Right lobe of liver (tissue), 4 donors: Measurements from ENCODE around the gene FAM181A.

Source experiments
- CTCF ChIP-seq, 4 donors: fragments of 200-600 bp in 3 of 4; fragments of 450-650 bp in 1 of 4; IDR thresholded peaks; one replicate each; pipeline versions ENCODE4 v1.5.1 to v1.8.0; 2016 to 2022; ENCODE audit warnings: antibody characterized with exemption in 4 of 4, mild to moderate bottlenecking in 2 of 4
- POLR2A ChIP-seq: fragments of 450-650 bp; IDR thresholded peaks from one replicate; pipeline ENCODE4 v1.6.1; 2017; ENCODE audit warnings: antibody characterized with exemption, mild to moderate bottlenecking
- donor health status: DM: no; HTN: no; CAD: no.
- donor health status: DM: no; HTN: no; CAD: no.
- donor health status: DM: no; HTN: yes; CAD: no.

GRCh38 chr14:93943930-93944329 lies 16.8 kb downstream of the FAM181A start:
- TF ChIP-seq POLR2A (no peak), CTCF (IDR thresholded peaks at IDR 0.05) (no peak)
